ENCODE measurements around the gene C5.
A peak's percentile ranks its signal among the peaks of the same experiment; 100 is the strongest.

C5 gene

GRCh38 chr9:121074370-121075250 lies 24.5 kb upstream of the C5 start, which contains the start of gene CNTRL:
TSS of gene CNTRL (plus strand) at chr9:121074955. CDS start at chr9:121088327, 13,372 bp downstream.
- peak within 1 kb of the TSS; percentile 80 for H3K4me3 ChIP-seq (replicated peaks; ENCODE audit: insufficient read depth, low read length)
- TF ChIP-seq CTCF (IDR thresholded peaks at IDR 0.05; ENCODE audit: insufficient read depth, low read length) (no peak), GABPA (IDR thresholded peaks at IDR 0.05; ENCODE audit: low read depth) (peak; percentile 55; the same call in 1 of the 2 replicates), POLR2AphosphoS5 (IDR thresholded peaks at IDR 0.05; ENCODE audit: low read depth) (peak; percentile 85), REST (IDR thresholded peaks at IDR 0.05; ENCODE audit: insufficient replicate concordance, low read depth) (peak; percentile 60), SPI1 (IDR thresholded peaks at IDR 0.05; ENCODE audit: borderline replicate concordance, low read depth) (no peak)
- H3K27me3 ChIP-seq (ENCODE audit: insufficient read depth, poor library complexity, severe bottlenecking), result no peaks in the 10 kb centered on the region
- peak within 1 kb of the TSS; percentile 95 for H3K27ac ChIP-seq (replicated peaks)
- peak; percentile 90 to 96 for DNase-seq (ENCODE audit: low read depth in 1 of 2, low spot score in 1 of 2)

- peak overlapping the region; percentile 95 for H3K27ac ChIP-seq (replicated peaks)
- peak; percentile 79 to 84 for DNase-seq (ENCODE audit: low read depth in 1 of 2, low spot score in 1 of 2)
- TF ChIP-seq GABPA (IDR thresholded peaks at IDR 0.05; ENCODE audit: low read depth), result no peak
- TF ChIP-seq POLR2AphosphoS5 (IDR thresholded peaks at IDR 0.05; ENCODE audit: low read depth), result peak; percentile 68; the same call in 1 of the 2 replicates
- H3K4me3 ChIP-seq (replicated peaks; ENCODE audit: insufficient read depth, low read length), result no peak overlapping the region
- no peaks in the 10 kb centered on the region for H3K27me3 ChIP-seq (ENCODE audit: insufficient read depth, poor library complexity, severe bottlenecking)
These were observed 23.0 kb upstream of the C5 start for GRCh38 chr9:121073038-121073437.

GRCh38 chr9:121071756-121072421 lies 21.8 kb upstream of the C5 start:
- TF ChIP-seq POLR2AphosphoS5 (IDR thresholded peaks at IDR 0.05; ENCODE audit: low read depth), result no peak
- TF ChIP-seq SPI1 (IDR thresholded peaks at IDR 0.05; ENCODE audit: borderline replicate concordance, low read depth), result peak; percentile 86
- TF ChIP-seq CTCF (IDR thresholded peaks at IDR 0.05; ENCODE audit: insufficient read depth, low read length), result no peak
- peak in 1 of 2 experiments; percentile 45 for DNase-seq (ENCODE audit: low read depth in 1 of 2, low spot score in 1 of 2)
- Histone ChIP-seq H3K4me3 (replicated peaks; ENCODE audit: insufficient read depth, low read length) (peak overlapping the region; percentile 3; the same call in 1 of the 2 replicates), H3K27ac (replicated peaks) (peak overlapping the region; percentile 95), H3K27me3 (ENCODE audit: insufficient read depth, poor library complexity, severe bottlenecking) (no peaks in the 10 kb centered on the region)

GRCh38 chr9:121071370-121071755 lies 21.3 kb upstream of the C5 start:
- H3K27ac ChIP-seq (replicated peaks), result peak overlapping the region; percentile 95
- TF ChIP-seq SPI1 (IDR thresholded peaks at IDR 0.05; ENCODE audit: borderline replicate concordance, low read depth) (no peak), POLR2AphosphoS5 (IDR thresholded peaks at IDR 0.05; ENCODE audit: low read depth) (0 out of 2 replicates have a peak, but pooled peaks have one; percentile 7)
- DNase-seq (ENCODE audit: low read depth in 1 of 2, low spot score in 1 of 2), result no peak
- H3K4me3 ChIP-seq (replicated peaks; ENCODE audit: insufficient read depth, low read length), result no peak overlapping the region
- H3K27me3 ChIP-seq (ENCODE audit: insufficient read depth, poor library complexity, severe bottlenecking), result no peaks in the 10 kb centered on the region

- DNase-seq (ENCODE audit: low read depth in 1 of 2, low spot score in 1 of 2), result no peak
- Histone ChIP-seq H3K27me3 (ENCODE audit: insufficient read depth, poor library complexity, severe bottlenecking) (no peaks in the 10 kb centered on the region), H3K27ac (replicated peaks) (no peak overlapping the region), H3K4me3 (replicated peaks; ENCODE audit: insufficient read depth, low read length) (no peak overlapping the region)
- TF ChIP-seq CTCF (IDR thresholded peaks at IDR 0.05; ENCODE audit: insufficient read depth, low read length) (no peak), GABPA (IDR thresholded peaks at IDR 0.05; ENCODE audit: low read depth) (no peak), REST (IDR thresholded peaks at IDR 0.05; ENCODE audit: insufficient replicate concordance, low read depth) (no peak), POLR2AphosphoS5 (IDR thresholded peaks at IDR 0.05; ENCODE audit: low read depth) (no peak), SPI1 (IDR thresholded peaks at IDR 0.05; ENCODE audit: borderline replicate concordance, low read depth) (no peak)
These were observed 19.3 kb upstream of the C5 start for GRCh38 chr9:121069396-121069795.
